HepG2 (cell line): Measurements from ENCODE around the gene DYNLL2. TPM values are rescaled to one million over a fixed set of nuclear protein-coding genes. Genes with fewer than 3 reads are reported as not detected.

Source experiments
- ATAC-seq: fragments of 200-7000 bp; cut with Tn5 transposase; 3 replicates; pipeline ENCODE4 v1.9.1; 2020; ENCODE audit warnings: mild to moderate bottlenecking, moderate library complexity
- BruUV-seq: library from RNA; stranded (reverse); fragments of 400-500 nt; replicated peaks from 2 replicates; lab custom pipeline; 2021; lab: Mats Ljungman, UMichigan
- CTCF ChIA-PET: fragments of 300-600 bp; formaldehyde crosslinking; extraction: SDS; loops from one replicate; lab custom pipeline; 2021; ENCODE audit warnings: low total read pairs, inconsistent platforms, low intra/inter-chr PET ratio; lab: Yijun Ruan, JAX
- POLR2A ChIA-PET: fragments of 350-600 bp; sonication (Branson Sonifier 250); formaldehyde crosslinking; loops from one replicate; lab custom pipeline; 2020; ENCODE audit warnings: antibody characterized with exemption, inconsistent platforms; lab: Yijun Ruan, JAX
- DNase-seq: peaks from one replicate; pipeline ENCODE4 v3.0.0-alpha.2; 2015; ENCODE audit warnings: low spot score
- FAIRE-seq: peaks from 3 replicates; lab custom pipeline; 2011; peaks lifted over from hg19 to GRCh38; lab: Jason Lieb, UNC
- H2AFZ ChIP-seq: one replicate; pipeline ENCODE4 v1.6.1; 2011; ENCODE audit warnings: low read length, inconsistent platforms
- H3K27ac ChIP-seq: fragments of 300-600 bp; 3 replicates; pipeline ENCODE4 v1.8.0; 2011; ENCODE audit warnings: mixed run types, mild to moderate bottlenecking, mixed read lengths, low read length, inconsistent platforms; ENCODE audit not compliant: insufficient read depth; ENCODE audit errors: extremely low read length
- H3K27me3 ChIP-seq, 2 experiments: fragments of 200-600 bp in 1 of 2; 2 replicates in 1 of 2; 3 replicates in 1 of 2; pipeline versions ENCODE4 v1.6.0 to v1.8.0; 2011; ENCODE audit warnings: low read length in 2 of 2, mild to moderate bottlenecking in 2 of 2, moderate library complexity in 2 of 2, inconsistent platforms in 1 of 2; ENCODE audit not compliant: insufficient read depth in 2 of 2, control insufficient read depth in 1 of 2
- H3K36me3 ChIP-seq, 2 experiments: fragments of 200-600 bp in 1 of 2; replicated peaks in 1 of 2; 2 replicates in 1 of 2; 3 replicates in 1 of 2; pipeline versions ENCODE4 v1.5.1 to v1.8.0; 2011; ENCODE audit warnings: low read length in 2 of 2, inconsistent platforms in 1 of 2; ENCODE audit not compliant: insufficient read depth in 2 of 2, control insufficient read depth in 1 of 2
- H3K4me1 ChIP-seq: 2 replicates; pipeline ENCODE4 v1.5.1; 2012; ENCODE audit warnings: low read length, inconsistent platforms; ENCODE audit not compliant: insufficient read depth
- H3K4me2 ChIP-seq: 2 replicates; pipeline ENCODE4 v1.6.0; 2011; ENCODE audit warnings: low read depth, low read length, inconsistent platforms
- H3K4me3 ChIP-seq, 3 experiments: fragments of 200-600 bp in 1 of 3; sonication (generic), shearing (Covaris generic) in 1 of 3; replicated peaks in 1 of 3; 2 replicates each; pipeline ENCODE4 v1.5.1; 2011 to 2016; ENCODE audit warnings: low read length in 3 of 3, inconsistent platforms in 2 of 3, low read depth in 2 of 3, mild to moderate bottlenecking in 2 of 3, control low read depth in 1 of 3, mixed read lengths in 1 of 3; ENCODE audit not compliant: insufficient read depth in 1 of 3
- H3K79me2 ChIP-seq: one replicate; pipeline ENCODE4 v1.6.1; 2011; ENCODE audit warnings: low read length, inconsistent platforms; ENCODE audit not compliant: insufficient read depth
- H3K9ac ChIP-seq: 2 replicates; pipeline ENCODE4 v1.6.0; 2011; ENCODE audit warnings: mild to moderate bottlenecking, low read depth, low read length, inconsistent platforms; ENCODE audit not compliant: insufficient read depth
- H3K9me3 ChIP-seq: 2 replicates; pipeline ENCODE4 v1.5.1; 2012; ENCODE audit warnings: mild to moderate bottlenecking, low read length
- H4K20me1 ChIP-seq: 2 replicates; pipeline ENCODE4 v1.6.0; 2011; ENCODE audit warnings: inconsistent platforms, mild to moderate bottlenecking, low read length, moderate library complexity; ENCODE audit not compliant: insufficient read depth
- FOSL1 ChIP-seq: sonication (generic); formaldehyde crosslinking; IDR thresholded peaks from 2 replicates; pipeline ENCODE4 v1.9.0; 2021; ENCODE audit warnings: missing genetic modification reagents, borderline replicate concordance
- GLMP ChIP-seq: sonication (generic); formaldehyde crosslinking; IDR thresholded peaks from 2 replicates; pipeline ENCODE4 v1.9.0; 2021; ENCODE audit warnings: missing genetic modification reagents, mild to moderate bottlenecking, borderline replicate concordance
- LCORL ChIP-seq, 2 experiments: fragments of 450-650 bp in 1 of 2; sonication (generic) in 1 of 2; formaldehyde crosslinking in 1 of 2; IDR thresholded peaks; 2 replicates each; pipeline versions ENCODE4 v1.5.0 to v1.6.1; 2017 to 2020; ENCODE audit warnings: antibody characterized with exemption in 1 of 2, missing genetic modification reagents in 1 of 2
- REST ChIP-seq, 2 experiments: IDR thresholded peaks; 2 replicates each; pipeline ENCODE4 v1.6.1; 2011 to 2012; ENCODE audit warnings: low read length in 2 of 2, borderline replicate concordance in 1 of 2, low read depth in 1 of 2, mild to moderate bottlenecking in 1 of 2, moderate library complexity in 1 of 2
- SPEN ChIP-seq: sonication (generic); formaldehyde crosslinking; IDR thresholded peaks from 2 replicates; pipeline ENCODE4 v1.5.1; 2020; ENCODE audit warnings: low read depth, mild to moderate bottlenecking, missing genetic modification reagents
- TBX2 ChIP-seq: sonication (generic); formaldehyde crosslinking; IDR thresholded peaks from 2 replicates; pipeline ENCODE4 v1.5.0; 2020; ENCODE audit warnings: missing genetic modification reagents, mild to moderate bottlenecking, borderline replicate concordance
- THRA ChIP-seq: sonication (generic); formaldehyde crosslinking; IDR thresholded peaks from 2 replicates; pipeline ENCODE4 v1.4.0; 2020; ENCODE audit warnings: missing genetic modification reagents, borderline replicate concordance
- ZNF207 ChIP-seq: fragments of 450-650 bp; IDR thresholded peaks from 2 replicates; pipeline ENCODE4 v1.6.1; 2016; ENCODE audit warnings: antibody characterized with exemption, borderline replicate concordance
- ZNF672 ChIP-seq: sonication (generic); formaldehyde crosslinking; IDR thresholded peaks from 2 replicates; pipeline ENCODE4 v1.8.1; 2022; ENCODE audit warnings: missing genetic modification reagents
- WGBS: methylation state at CpG from one replicate; pipeline ENCODE4 v1.1.6; 2017; ENCODE audit warnings: low lambda C conversion rate; 5-methylcytosine and 5-hydroxymethylcytosine counted together
- in situ Hi-C: cut with HindIII; loops from 2 replicates; pipeline ENCODE4 v1.10.0; 2017; ENCODE audit warnings: low pct_unique_long_range_greater_than_20kb; ENCODE audit not compliant: extremely low pct_ligation_motif_present
- intact Hi-C: fragments of 100-400 bp; cut with micrococcal nuclease; formaldehyde crosslinking; loops from one replicate; pipeline ENCODE4 v1.10.0; 2022; ENCODE audit not compliant: unreplicated experiment
- polyA plus RNA-seq, 8 experiments: library from polyadenylated mRNA; depleted of rRNA in 3 of 8; stranded (reverse) in 7 of 8; unstranded in 1 of 8; fragments of >200 nt; fragmentation: Illumina TruSeq in 4 of 8; extraction: Trizol in 4 of 8; gene quantifications; 2 replicates each; pipeline versions ENCODE4 v1.2.1 to v1.2.3, GENCODE V29; 2011 to 2016; ENCODE audit warnings: low read depth in 4 of 8, missing spikeins in 1 of 8, mixed read lengths in 1 of 8; ENCODE audit not compliant: insufficient read depth in 1 of 8
- total RNA-seq, 5 experiments: library from RNA; depleted of rRNA; stranded (reverse); fragments of >200 nt; fragmentation: Illumina TruSeq; extraction: Trizol; gene quantifications; 2 replicates each; pipeline ENCODE4 v1.2.3, GENCODE V29; 2016; ENCODE audit warnings: low read depth in 1 of 5

DYNLL2 gene
- total and polyA plus RNA-seq, 2 of the 13 experiments (the other 11 are each of a cell fraction or from before 2014, with no cell fraction given) = 9.5 to 29.0 TPM

- no peak overlapping the region for H3K27ac ChIP-seq
- FAIRE-seq (no peak), ATAC-seq (no peak), DNase-seq (no peak)
- WGBS = 9% methylated on average over 1 of the region's 1 CpG
- H4K20me1 ChIP-seq = no peaks in the 10 kb centered on the region
- H3K9me3 ChIP-seq = no peaks in the 10 kb centered on the region
- CTCF ChIA-PET = no interaction called here
- no peaks in the 10 kb centered on the region for H3K4me1 ChIP-seq
- no peak overlapping the region for H3K9ac ChIP-seq
- no peak overlapping the region for H2AFZ ChIP-seq
- H3K36me3 ChIP-seq = no peaks in the 10 kb centered on the region
- H3K4me3 ChIP-seq = no peak overlapping the region
- H3K79me2 ChIP-seq = no peaks in the 10 kb centered on the region
- TF ChIP-seq LCORL (IDR thresholded peaks at IDR 0.05) (peak; percentile 77), LCORL (CRISPR knock-in tag; IDR thresholded peaks at IDR 0.05) (no peak), FOSL1 (CRISPR knock-in tag) (no peak)
- H3K4me2 ChIP-seq = no peak overlapping the region
- peaks cover 0 to 4% of the 10 kb centered on the region in 2 experiments; a peak in 3 of 5 replicates for H3K27me3 ChIP-seq
- no TSS peak for BruUV-seq
- in situ Hi-C loops (no loop called here), intact Hi-C loops (no loop called here)
- POLR2A ChIA-PET = no interaction called here
Measured at GRCh38 chr17:58109197-58109596, 26.0 kb downstream of the DYNLL2 start.

GRCh38 chr17:58110012-58110411 is 26.8 kb downstream of the DYNLL2 start:
- BruUV-seq = no TSS peak
- 23% methylated on average over 5 of the region's 5 CpGs for WGBS
- Histone ChIP-seq H3K27me3 (peaks cover 0 to 4% of the 10 kb centered on the region in 2 experiments; a peak in 2 of 5 replicates), H3K27ac (no peak overlapping the region), H3K36me3 (no peaks in the 10 kb centered on the region), H4K20me1 (no peaks in the 10 kb centered on the region), H3K4me1 (no peaks in the 10 kb centered on the region), H3K79me2 (no peaks in the 10 kb centered on the region), H2AFZ (no peak overlapping the region), H3K4me3 (no peak overlapping the region), H3K4me2 (no peak overlapping the region), H3K9me3 (no peaks in the 10 kb centered on the region), H3K9ac (no peak overlapping the region)
- in situ Hi-C loops = loop anchor here (10.0 kb wide), 2 partner anchors 215 to 255 kb away; partner anchors contain the start of gene MRPS23
- DNase-seq = no peak
- TF ChIP-seq REST (IDR thresholded peaks at IDR 0.05; ENCODE audit: borderline replicate concordance in 1 of 2, low read depth in 1 of 2, low read length in 2 of 2) = peak in 1 of 2 experiments; percentile 73; a peak in 3 of 4 replicates
- no peak for TF ChIP-seq TBX2 (CRISPR knock-in tag)
- no peak for TF ChIP-seq GLMP (CRISPR knock-in tag)
- TF ChIP-seq ZNF672 = no peak
- no peak for TF ChIP-seq THRA
- TF ChIP-seq SPEN (CRISPR knock-in tag) = no peak
- TF ChIP-seq ZNF207 = no peak
- no peak for FAIRE-seq
- no peak; the same call in 2 of the 3 replicates for ATAC-seq
- intact Hi-C loops = loop anchor here (5.0 kb wide), 1 partner anchor 978 kb away; no protein-coding TSS in a partner anchor
- CTCF ChIA-PET = no interaction called here
- POLR2A ChIA-PET = no interaction called here
